Smooth muscle cell (in vitro differentiated cells): ENCODE data around the gene MAST3. TPM values are rescaled to one million over a fixed set of nuclear protein-coding genes. Genes with fewer than 3 reads are reported as not detected.

Source experiments
- DNase-seq: peaks from one replicate; lab custom pipeline; 2025; ENCODE audit not compliant: unreplicated experiment; lab: John Stamatoyannopoulos, UW
- H2AFZ ChIP-seq: fragments of 200-600 bp; sonication (generic); 2 replicates; pipeline ENCODE4 v1.6.0; 2016; ENCODE audit warnings: antibody characterized with exemption, low read depth, mild to moderate bottlenecking
- H3F3A ChIP-seq: fragments of 200-600 bp; sonication (generic); 2 replicates; pipeline ENCODE4 v1.6.0; 2017; ENCODE audit warnings: antibody characterized with exemption, low read depth
- H3K27ac ChIP-seq: fragments of 200-600 bp; sonication (generic); 2 replicates; pipeline ENCODE4 v1.5.1; 2016; ENCODE audit warnings: low read depth, mild to moderate bottlenecking
- H3K27me3 ChIP-seq: fragments of 200-600 bp; sonication (generic); 2 replicates; pipeline ENCODE4 v1.6.1; 2016; ENCODE audit warnings: low read depth, mild to moderate bottlenecking
- H3K36me3 ChIP-seq: fragments of 200-600 bp; sonication (generic); 2 replicates; pipeline ENCODE4 v1.5.1; 2016; ENCODE audit warnings: low read depth
- H3K4me1 ChIP-seq: fragments of 200-600 bp; sonication (generic); 2 replicates; pipeline ENCODE4 v1.5.1; 2016; ENCODE audit warnings: low read depth
- H3K4me2 ChIP-seq: fragments of 200-600 bp; sonication (generic); 2 replicates; pipeline ENCODE4 v1.6.0; 2016; ENCODE audit warnings: mild to moderate bottlenecking
- H3K4me3 ChIP-seq: fragments of 200-600 bp; sonication (generic); 2 replicates; pipeline ENCODE4 v1.5.1; 2016; ENCODE audit warnings: mild to moderate bottlenecking
- H3K79me2 ChIP-seq: fragments of 200-600 bp; sonication (generic); 2 replicates; pipeline ENCODE4 v1.6.0; 2016; ENCODE audit warnings: low read depth, mild to moderate bottlenecking
- H3K9ac ChIP-seq: fragments of 200-600 bp; sonication (generic); 2 replicates; pipeline ENCODE4 v1.6.0; 2016; ENCODE audit warnings: low read depth
- H3K9me3 ChIP-seq: fragments of 200-600 bp; sonication (generic); replicated peaks from 2 replicates; pipeline ENCODE4 v1.5.1; 2016; ENCODE audit warnings: low read depth
- H4K20me1 ChIP-seq: fragments of 200-600 bp; sonication (generic); 2 replicates; pipeline ENCODE4 v1.6.0; 2016; ENCODE audit warnings: low read depth
- CTCF ChIP-seq: fragments of 200-600 bp; sonication (generic); IDR thresholded peaks from 2 replicates; pipeline ENCODE4 v1.5.1; 2017; ENCODE audit warnings: borderline replicate concordance, mild to moderate bottlenecking, antibody characterized with exemption; ENCODE audit not compliant: insufficient read depth, poor library complexity, severe bottlenecking
- WGBS: methylation state at CpG from one replicate; pipeline ENCODE4 v1.1.7; 2016; ENCODE audit warnings: low lambda C conversion rate; 5-methylcytosine and 5-hydroxymethylcytosine counted together
- polyA plus RNA-seq: library from polyadenylated mRNA; unstranded; fragments of >200 nt; fragmentation: Nextera tagmentation; extraction: Ambion mirVana; gene quantifications from 2 replicates; pipeline ENCODE4 v1.2.1, GENCODE V29; 2016
- total RNA-seq: library from RNA; depleted of rRNA; stranded (reverse); fragments of >200 nt; gene quantifications from 2 replicates; pipeline ENCODE4 v1.2.3, GENCODE V29; 2014

Gene MAST3
- total and polyA plus RNA-seq, 2 experiments from 2014 or later, result 4.3 TPM

- Histone ChIP-seq H4K20me1 (no peaks in the 10 kb centered on the region), H2AFZ (no peak overlapping the region), H3K27ac (no peak overlapping the region), H3K9ac (no peak overlapping the region), H3K36me3 (no peaks in the 10 kb centered on the region), H3K79me2 (no peaks in the 10 kb centered on the region), H3K9me3 (no peaks in the 10 kb centered on the region), H3F3A (no peaks in the 10 kb centered on the region), H3K4me2 (no peak overlapping the region), H3K4me1 (no peaks in the 10 kb centered on the region), H3K27me3 (no peaks in the 10 kb centered on the region), H3K4me3 (no peak overlapping the region)
- no peak for TF ChIP-seq CTCF
- DNase-seq, result no peak
- WGBS, result 62% methylated on average over 6 of the region's 6 CpGs
These were observed 88.0 kb downstream of the MAST3 start for GRCh38 chr19:18185538-18185937.

GRCh38 chr19:18190278-18190677 is 92.7 kb downstream of the MAST3 start:
- Histone ChIP-seq H3K4me3 (no peak overlapping the region), H3K9ac (no peak overlapping the region), H3F3A (peaks cover 5% of the 10 kb centered on the region), H4K20me1 (no peaks in the 10 kb centered on the region), H3K4me2 (no peak overlapping the region), H3K27ac (no peak overlapping the region), H3K36me3 (no peaks in the 10 kb centered on the region), H2AFZ (no peak overlapping the region), H3K9me3 (no peaks in the 10 kb centered on the region), H3K4me1 (peaks cover 8% of the 10 kb centered on the region), H3K79me2 (no peaks in the 10 kb centered on the region), H3K27me3 (no peaks in the 10 kb centered on the region)
- DNase-seq, result no peak
- 94% methylated on average over 4 of the region's 4 CpGs for WGBS
- TF ChIP-seq CTCF, result no peak

- peak overlapping the region; percentile 57 for H3K4me3 ChIP-seq
- 82% methylated on average over 5 of the region's 5 CpGs for WGBS
- H3F3A ChIP-seq, result peaks cover 5% of the 10 kb centered on the region
- DNase-seq, result no peak
- TF ChIP-seq CTCF, result no peak
- H4K20me1 ChIP-seq, result no peaks in the 10 kb centered on the region
- H3K4me2 ChIP-seq, result peak overlapping the region; percentile 83
- no peaks in the 10 kb centered on the region for H3K9me3 ChIP-seq
- no peak overlapping the region for H3K9ac ChIP-seq
- no peak overlapping the region for H2AFZ ChIP-seq
- H3K4me1 ChIP-seq, result peaks cover 8% of the 10 kb centered on the region
- H3K27ac ChIP-seq, result peak overlapping the region; percentile 69
- H3K27me3 ChIP-seq, result no peaks in the 10 kb centered on the region
- no peaks in the 10 kb centered on the region for H3K36me3 ChIP-seq
- H3K79me2 ChIP-seq, result no peaks in the 10 kb centered on the region
These were observed 94.1 kb downstream of the MAST3 start for GRCh38 chr19:18191640-18192062.

- H3K4me2 ChIP-seq, result peak within 1 kb of the TSS; percentile 96
- H3K4me1 ChIP-seq, result peaks cover 8% of the 10 kb centered on the region
- no peaks in the 10 kb centered on the region for H3K36me3 ChIP-seq
- H3F3A ChIP-seq, result peaks cover 5% of the 10 kb centered on the region
- H2AFZ ChIP-seq, result peak within 1 kb of the TSS; percentile 44
- no peaks in the 10 kb centered on the region for H3K79me2 ChIP-seq
- DNase-seq, result peak; percentile 100
- H3K9ac ChIP-seq, result peak within 1 kb of the TSS; percentile 66
- H3K27ac ChIP-seq, result peak within 1 kb of the TSS; percentile 69
- under 1% methylated on average over 64 of the region's 74 CpGs for WGBS
- peak within 1 kb of the TSS; percentile 68 for H3K4me3 ChIP-seq
- no peak for TF ChIP-seq CTCF
- no peaks in the 10 kb centered on the region for H4K20me1 ChIP-seq
- no peaks in the 10 kb centered on the region for H3K9me3 ChIP-seq
- no peaks in the 10 kb centered on the region for H3K27me3 ChIP-seq
These were observed 95.3 kb downstream of the MAST3 start, which contains the start of gene MPV17L2 for GRCh38 chr19:18192673-18193387. MPV17L2 (plus strand) TSS chr19:18193218; CDS start chr19:18193282, 64 bp downstream.
